ENCODE measurements around the gene EHD4. TPM values are rescaled to one million over a fixed set of nuclear protein-coding genes. Genes with fewer than 3 reads are reported as not detected.

The EHD4 gene
- total RNA-seq, 4 donors from 2014 or later, result 12.8 to 45.2 (median 26.1) TPM

- Histone ChIP-seq H3K27ac (no peak overlapping the region), H3K4me3 (no peak overlapping the region), H3K9me3 (no peaks in the 10 kb centered on the region), H3K4me1 (no peaks in the 10 kb centered on the region), H3K27me3 (no peaks in the 10 kb centered on the region), H3K36me3 (no peaks in the 10 kb centered on the region)
- no peak for DNase-seq
- intact Hi-C loops (cut with DNase I; ENCODE audit: low total_unique reads), result no loop called here
- no peak for TF ChIP-seq CTCF (IDR thresholded peaks at IDR 0.05)
- no peak for TF ChIP-seq POLR2A (IDR thresholded peaks at IDR 0.05)
These were observed 100.1 kb downstream of the EHD4 start for GRCh38 chr15:41872166-41872747.

GRCh38 chr15:41871175-41871905 is 101.0 kb downstream of the EHD4 start:
- intact Hi-C loops (cut with DNase I; ENCODE audit: low total_unique reads), result no loop called here
- H3K27me3 ChIP-seq, result no peaks in the 10 kb centered on the region
- H3K4me3 ChIP-seq, result no peak overlapping the region

GRCh38 chr15:41870689-41871081 is 101.7 kb downstream of the EHD4 start:
- no peaks in the 10 kb centered on the region for H3K36me3 ChIP-seq
- no peaks in the 10 kb centered on the region for H3K9me3 ChIP-seq
- no peaks in the 10 kb centered on the region for H3K27me3 ChIP-seq
- DNase-seq, result no peak
- no peak for TF ChIP-seq CTCF (IDR thresholded peaks at IDR 0.05)
- no peak for TF ChIP-seq POLR2A (IDR thresholded peaks at IDR 0.05)
- H3K27ac ChIP-seq, result no peak overlapping the region
- no peaks in the 10 kb centered on the region for H3K4me1 ChIP-seq
- no peak overlapping the region for H3K4me3 ChIP-seq
- intact Hi-C loops (cut with DNase I; ENCODE audit: low total_unique reads), result no loop called here

More at GRCh38 chr15:41871175-41871905, 101.0 kb downstream of the EHD4 start:
- Histone ChIP-seq H3K9me3 (no peaks in the 10 kb centered on the region), H3K27ac (no peak overlapping the region), H3K4me1 (no peaks in the 10 kb centered on the region), H3K36me3 (no peaks in the 10 kb centered on the region)
- no peak for TF ChIP-seq POLR2A (IDR thresholded peaks at IDR 0.05)
- no peak for TF ChIP-seq CTCF (IDR thresholded peaks at IDR 0.05)
- no peak for DNase-seq

- H3K4me3 ChIP-seq, result no peak overlapping the region
- intact Hi-C loops (cut with DNase I; ENCODE audit: low total_unique reads), result no loop called here
- H3K27ac ChIP-seq, result no peak overlapping the region
- DNase-seq, result no peak
- TF ChIP-seq CTCF (IDR thresholded peaks at IDR 0.05), result no peak
- no peak for TF ChIP-seq POLR2A (IDR thresholded peaks at IDR 0.05)
- H3K4me1 ChIP-seq, result no peaks in the 10 kb centered on the region
- no peaks in the 10 kb centered on the region for H3K27me3 ChIP-seq
- H3K9me3 ChIP-seq, result no peaks in the 10 kb centered on the region
- H3K36me3 ChIP-seq, result no peaks in the 10 kb centered on the region
These were observed 102.3 kb downstream of the EHD4 start for GRCh38 chr15:41869770-41870688.
